NCI-H460 (cell line): ENCODE data around the gene SELENOH. TPM values are rescaled to one million over a fixed set of nuclear protein-coding genes. Genes with fewer than 3 reads are reported as not detected.
A peak's percentile ranks its signal among the peaks of the same experiment; 100 is the strongest.

Experiments used
- DNase-seq: peaks from one replicate; pipeline ENCODE4 v3.0.0-alpha.2; 2016; ENCODE audit warnings: low read depth; ENCODE audit errors: extremely low read depth
- small RNA-seq, 2 experiments: library from RNA; depleted of rRNA; stranded (forward); fragments of <200 nt; gene quantifications; one replicate each; pipeline ENCODE3, GENCODE V24; 2014
- total RNA-seq: library from RNA; depleted of rRNA; stranded (reverse); fragments of >200 nt; shearing (Covaris generic); gene quantifications from 2 replicates; pipeline ENCODE4 v1.2.3, GENCODE V29; 2014; rRNA removed

SELENOH gene
- total RNA-seq, 1 experiment from 2014 or later, result 85.9 TPM

DNA sequence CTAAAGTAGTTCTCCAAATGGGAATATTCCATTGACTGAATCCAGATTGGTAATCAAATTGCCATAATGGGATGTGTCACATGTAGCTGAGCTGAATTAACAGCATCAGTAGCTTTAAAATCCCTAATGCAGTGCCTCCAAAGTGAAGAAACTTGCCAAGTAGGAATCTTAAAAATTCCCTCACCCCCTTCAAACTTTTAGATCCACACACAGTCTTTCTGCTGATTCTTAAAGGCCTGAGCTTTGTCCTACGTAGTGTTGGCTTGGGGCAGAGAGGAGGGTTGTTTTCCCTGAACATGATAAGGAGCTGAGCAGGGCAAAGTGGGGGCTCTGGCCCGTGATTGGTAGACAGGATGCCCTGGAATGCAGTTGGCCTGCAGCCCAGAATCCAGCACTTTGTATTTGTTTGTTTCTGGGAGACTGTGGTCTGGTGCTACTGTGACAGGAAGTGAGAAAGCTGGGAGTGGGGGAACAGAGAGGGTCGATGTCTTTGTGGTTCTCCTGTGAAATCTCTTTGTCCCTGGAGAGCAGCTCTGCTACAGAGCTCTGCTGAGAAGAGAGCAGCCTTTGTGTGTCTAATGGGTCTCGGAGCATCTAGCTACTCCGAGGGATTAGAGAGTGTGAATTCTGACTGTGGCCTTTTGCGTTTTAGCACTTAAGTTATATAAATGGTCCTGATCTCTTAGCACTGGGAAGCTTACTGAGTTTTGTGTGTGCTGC is 37.2 kb downstream of the SELENOH start:
- peak; percentile 83 for DNase-seq

DNA sequence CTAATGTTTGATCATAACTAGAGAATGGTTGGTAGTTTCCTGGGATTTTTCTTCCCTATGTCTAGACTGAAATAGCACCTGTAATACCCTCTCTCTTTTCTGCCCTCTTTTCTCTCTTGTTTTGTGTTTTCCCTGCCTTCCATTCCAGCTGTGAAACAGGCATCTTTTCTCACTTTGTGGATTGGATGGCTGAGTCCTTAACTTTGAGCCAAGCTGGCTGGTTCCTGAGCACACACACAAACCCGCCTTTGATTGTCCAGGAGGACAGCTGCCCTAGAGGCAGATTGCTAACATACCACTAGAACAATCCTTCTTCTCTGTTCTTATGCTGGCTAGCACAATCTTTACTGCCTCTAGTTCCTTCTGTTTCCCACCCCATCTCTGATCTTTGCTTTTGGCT is 38.0 kb downstream of the SELENOH start:
- DNase-seq, result no peak

DNA sequence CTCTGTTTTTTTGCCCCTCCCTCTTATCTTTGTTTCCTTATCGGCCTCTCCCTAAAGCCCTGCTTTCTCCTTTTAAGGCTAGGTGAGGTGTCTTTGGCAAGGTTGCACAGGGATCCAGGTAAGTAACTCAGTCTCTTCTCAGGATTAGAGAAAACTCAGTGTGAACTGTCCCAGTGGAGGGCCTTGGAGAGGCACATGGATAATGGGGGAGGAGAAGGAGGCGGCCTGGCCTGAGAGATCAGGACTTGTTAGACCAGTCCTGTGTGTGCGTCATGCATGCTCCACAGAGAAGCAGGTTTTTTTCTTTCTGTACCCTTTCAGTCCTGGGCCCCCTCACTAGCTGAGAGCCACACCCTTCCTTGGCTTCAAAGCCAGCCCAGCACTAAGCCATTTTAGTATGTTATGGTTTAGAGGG is 40.2 kb downstream of the SELENOH start:
- no peak for DNase-seq

DNA sequence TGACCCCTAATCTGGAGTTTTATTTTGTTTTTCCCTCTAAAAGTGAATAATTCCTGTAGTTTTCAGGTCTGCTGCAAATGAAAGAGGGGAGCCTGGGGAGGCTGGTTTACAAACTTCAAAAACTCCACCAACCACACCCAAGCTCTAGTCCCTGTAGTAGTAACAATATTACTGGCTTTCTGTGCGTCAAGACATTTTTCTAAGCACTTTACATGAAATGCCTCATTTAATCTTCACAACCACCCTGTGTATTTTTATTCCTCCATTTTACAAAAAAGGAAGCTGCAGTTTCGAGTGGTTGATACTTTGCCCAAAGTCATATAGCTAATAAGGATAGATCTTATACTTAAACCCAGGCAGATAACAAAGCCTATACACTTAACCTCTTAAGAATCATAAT is 43.8 kb downstream of the SELENOH start:
- no peak for DNase-seq

DNA sequence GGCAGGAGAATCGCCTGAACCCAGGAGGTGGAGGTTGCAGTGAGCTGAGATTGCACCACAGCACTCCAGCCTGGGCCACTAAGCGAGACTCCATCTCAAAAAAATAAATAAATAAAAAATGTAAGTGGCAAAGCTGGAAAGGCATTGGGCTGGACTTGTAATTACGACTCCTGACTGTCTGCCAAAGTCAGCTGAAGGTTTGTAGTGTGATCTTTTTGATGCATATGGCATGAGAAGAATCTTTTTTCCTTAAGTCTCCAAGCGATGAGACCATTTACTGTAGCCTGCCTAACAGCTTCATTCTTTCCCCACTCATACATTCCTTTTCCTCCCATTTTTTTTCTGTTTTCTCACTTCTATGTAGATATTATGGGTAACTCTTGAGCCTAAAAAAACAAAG is 45.1 kb downstream of the SELENOH start:
- no peak for DNase-seq

DNA sequence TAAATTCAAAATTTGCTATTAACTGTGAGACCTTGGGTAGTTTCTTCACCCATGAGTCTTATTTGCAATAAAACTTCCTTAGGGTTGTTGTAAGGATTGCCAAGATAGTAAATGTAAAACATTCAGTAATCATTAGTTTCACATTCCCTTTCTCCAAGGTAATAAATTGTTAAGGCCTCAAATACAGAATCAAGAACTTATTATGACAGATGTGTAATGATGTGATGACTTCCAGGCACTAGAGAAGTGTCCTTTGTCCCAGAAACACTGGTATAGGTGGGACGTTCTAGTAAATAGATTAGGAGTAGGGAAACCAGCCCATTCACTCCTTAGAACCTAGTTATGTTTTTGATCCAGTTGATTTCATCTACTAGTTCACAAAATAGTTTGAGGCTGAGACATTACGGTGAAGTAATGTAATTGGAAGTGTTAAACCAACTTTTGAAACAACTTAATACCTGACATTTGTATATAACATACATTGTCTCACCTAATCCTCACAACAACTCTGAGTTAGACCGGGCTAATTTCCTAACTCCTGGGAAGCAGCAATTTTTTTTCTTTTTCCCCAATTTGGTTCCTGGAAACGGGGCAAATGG is 45.8 kb downstream of the SELENOH start:
- DNase-seq, result no peak

DNA sequence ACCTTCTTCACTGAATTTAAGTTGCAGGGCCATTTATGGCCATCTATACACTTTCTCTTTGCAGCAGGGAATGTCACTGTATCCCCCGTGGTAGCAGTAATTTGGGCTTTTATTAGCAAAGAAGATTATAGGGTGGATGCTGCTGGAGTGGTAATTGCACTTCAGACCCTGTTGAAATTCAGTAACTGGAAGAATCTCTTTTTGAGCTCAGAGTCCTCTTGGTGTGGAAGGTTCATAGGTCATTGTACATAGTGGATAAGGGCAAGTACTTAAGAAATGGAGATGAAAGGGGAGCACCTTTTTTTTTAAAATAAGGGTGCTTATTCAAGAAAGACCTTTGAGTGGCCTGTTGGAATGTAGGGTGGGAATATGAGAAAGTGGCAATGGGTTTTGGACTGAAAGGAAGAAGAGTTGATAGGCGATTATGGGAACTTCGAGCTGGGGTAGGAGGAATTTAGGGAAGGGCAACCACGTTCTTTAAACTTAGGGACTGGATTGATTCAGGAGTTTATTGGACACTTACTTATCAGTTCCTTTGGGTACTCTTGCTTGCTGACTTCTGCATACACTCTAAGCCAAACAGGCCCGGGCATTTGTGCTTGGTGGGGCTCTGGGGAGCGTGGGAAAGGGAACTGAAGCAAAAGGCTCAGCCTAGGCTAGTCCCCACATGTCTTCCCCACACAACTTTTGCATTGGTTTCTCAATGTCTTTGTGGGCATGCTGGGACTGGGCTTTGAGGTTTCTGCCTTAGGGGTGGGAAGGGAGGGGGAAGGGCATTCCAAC is 46.8 kb downstream of the SELENOH start:
- DNase-seq, result no peak

DNA sequence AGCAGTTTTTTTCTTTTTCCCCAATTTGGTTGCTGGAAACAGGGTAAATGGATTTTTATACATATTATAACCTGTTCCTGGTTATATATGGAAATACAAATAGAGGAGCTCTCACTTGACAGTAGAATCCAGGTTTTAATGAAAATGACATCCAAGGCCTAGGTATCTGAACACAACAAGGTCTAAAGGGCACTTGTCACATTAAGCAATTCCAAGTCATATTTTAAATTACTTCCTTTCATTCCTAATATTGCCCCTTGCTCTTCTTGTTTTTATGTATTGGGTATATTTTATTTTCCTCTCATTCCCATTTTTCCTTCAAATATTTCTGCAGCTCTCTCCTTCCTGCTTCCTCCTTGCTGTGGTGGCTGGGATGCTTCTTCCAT is 47.4 kb downstream of the SELENOH start:
- no peak for DNase-seq

DNA sequence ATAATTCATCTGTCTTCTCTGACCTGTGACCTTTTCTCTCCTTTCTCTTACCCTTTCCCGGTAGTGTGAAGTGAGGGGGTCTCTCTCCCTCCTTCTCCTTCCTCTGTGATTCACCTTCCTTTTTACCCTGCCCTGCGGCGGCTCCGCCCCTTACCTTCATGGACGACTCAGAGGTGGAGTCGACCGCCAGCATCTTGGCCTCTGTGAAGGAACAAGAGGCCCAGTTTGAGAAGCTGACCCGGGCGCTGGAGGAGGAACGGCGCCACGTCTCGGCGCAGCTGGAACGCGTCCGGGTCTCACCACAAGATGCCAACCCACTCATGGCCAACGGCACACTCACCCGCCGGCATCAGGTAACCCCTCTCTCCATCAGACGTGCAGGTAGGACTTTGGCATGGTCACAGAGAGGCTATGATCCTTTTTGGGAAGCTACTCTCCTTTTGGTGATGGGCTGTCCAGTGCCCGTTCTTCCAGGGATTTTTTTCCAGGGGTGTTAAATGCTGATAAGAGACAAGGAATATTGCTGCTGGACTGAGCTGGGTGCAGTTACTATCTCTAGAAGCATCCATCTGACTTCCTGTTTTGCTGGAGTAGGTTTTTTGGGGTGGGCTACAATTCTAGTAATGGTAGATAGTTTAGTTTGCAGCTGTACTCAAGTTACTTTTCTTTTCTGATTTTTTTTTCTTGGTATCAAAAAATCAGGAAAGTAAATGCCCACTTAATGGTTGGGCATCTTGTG is 50.2 kb downstream of the SELENOH start:
- no peak for DNase-seq

DNA sequence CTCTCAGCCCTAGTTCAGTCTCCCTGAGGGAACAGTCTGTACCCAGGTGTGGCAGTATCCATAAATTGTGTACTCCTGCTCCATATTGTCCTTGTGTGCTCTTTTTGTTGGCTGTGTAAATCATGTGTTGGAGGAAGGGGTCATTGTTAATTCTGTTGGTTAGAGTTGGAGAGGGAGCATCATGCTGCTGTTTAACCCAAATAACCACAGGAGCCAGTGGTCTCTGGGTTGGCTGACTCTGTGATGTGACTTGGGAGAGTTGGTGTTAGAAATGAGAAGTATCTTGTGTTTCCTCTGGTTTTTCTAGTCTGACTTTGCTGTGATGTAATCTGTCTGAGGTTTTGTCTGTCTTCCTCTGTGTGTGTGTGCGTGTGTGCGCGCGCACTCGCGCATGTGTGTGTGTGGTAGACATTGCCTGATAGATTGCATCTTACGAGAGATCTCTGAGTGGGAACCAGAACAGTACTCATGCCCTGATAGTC is 50.8 kb downstream of the SELENOH start:
- no peak for DNase-seq

DNA sequence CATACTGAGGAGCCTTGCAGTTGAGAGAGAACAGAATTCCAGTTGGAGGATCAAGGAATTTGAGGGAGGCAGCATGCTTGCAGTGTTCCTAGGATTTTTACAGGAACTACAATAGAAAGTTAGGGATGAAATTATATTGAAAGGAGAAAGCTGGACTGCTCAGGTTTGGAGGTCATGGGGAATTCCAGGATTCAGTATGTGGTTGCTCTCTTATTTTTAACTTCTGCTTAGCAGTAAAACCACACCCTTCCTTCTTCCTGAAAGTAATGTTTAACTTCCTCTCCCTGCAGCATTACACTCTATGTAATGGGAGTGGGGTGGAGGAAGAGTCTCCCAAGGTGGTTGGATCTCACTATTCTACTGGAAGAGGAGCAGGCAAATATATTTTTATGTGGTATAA is 51.6 kb downstream of the SELENOH start:
- no peak for DNase-seq

Small RNA genes lying within 50 kb of the gene (small RNA-seq; reads per million reads assigned to genes)
- 0 reads per million in 2 experiments for gene AP001931.1
- 0 reads per million in 2 experiments for gene TMX2-CTNND1

Other genes starting within 250 kb of the SELENOH start
- 5.1 and 7.6 TPM in 2 replicates for gene SLC43A1, start 225.8 kb upstream of the SELENOH start, total RNA-seq
- 91.7 and 100 TPM in 2 replicates for gene TIMM10, start 210.7 kb upstream of the SELENOH start, total RNA-seq
- gene SMTNL1, start 203.9 kb upstream of the SELENOH start, total RNA-seq, result not detected in 2 replicates
- gene UBE2L6, start 173.8 kb upstream of the SELENOH start, total RNA-seq, result 20.1 and 20.8 TPM in 2 replicates
- not detected in 2 replicates for gene SERPING1, start 143.8 kb upstream of the SELENOH start, total RNA-seq
- gene YPEL4, start 91.6 kb upstream of the SELENOH start, total RNA-seq, result not detected in 2 replicates
- gene CLP1, start 83.7 kb upstream of the SELENOH start, total RNA-seq, result 11.0 and 11.9 TPM in 2 replicates
- 34.8 TPM in 2 replicates for gene ZDHHC5, start 73.4 kb upstream of the SELENOH start, total RNA-seq
- 22.5 and 23.1 TPM in 2 replicates for gene MED19, start 29.3 kb upstream of the SELENOH start, total RNA-seq
- gene TMX2, start 28.9 kb upstream of the SELENOH start, total RNA-seq, result 124 and 126 TPM in 2 replicates
- not detected in 2 replicates for gene BTBD18, start 10.3 kb downstream of the SELENOH start, total RNA-seq
- gene CTNND1, start 20.3 kb downstream of the SELENOH start, total RNA-seq, result 42.3 and 50.0 TPM in 2 replicates